ENCODE results near the gene CLEC19A.

DNA sequence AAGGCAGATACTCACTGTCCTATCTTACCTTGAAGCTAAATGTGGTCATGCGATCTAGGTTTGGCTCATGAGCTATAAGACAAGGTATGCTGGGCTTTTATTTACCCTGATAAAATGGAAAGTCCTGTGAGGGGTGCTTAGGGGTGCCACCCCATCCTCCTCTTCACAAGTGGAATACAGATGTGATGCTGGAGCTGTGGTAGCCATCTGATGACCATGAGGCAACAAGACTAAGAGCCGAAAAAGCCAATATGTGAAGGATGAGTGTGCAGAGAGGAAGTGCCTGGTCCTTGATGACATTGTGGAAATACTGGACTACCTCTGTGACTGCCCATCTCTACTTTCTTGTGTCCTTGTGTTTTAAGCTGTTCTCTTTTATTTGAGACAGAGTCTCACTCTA lies 74.0 kb downstream of the CLEC19A start:
- TF ChIP-seq FOXA1 (IDR thresholded peaks at IDR 0.05) (no peak), HDGF (IDR thresholded peaks at IDR 0.05; ENCODE audit: borderline replicate concordance) (no peak), SUZ12 (IDR thresholded peaks at IDR 0.05) (no peak), ZNF384 (IDR thresholded peaks at IDR 0.05) (no peak)

Data from HEK293T (cell line).